ENCODE measurements around the gene ZNF839. TPM values are rescaled to one million over a fixed set of nuclear protein-coding genes. Genes with fewer than 3 reads are reported as not detected.

Gene ZNF839
- total RNA-seq, 1 donor, result 7.5 TPM

- DNase-seq (ENCODE audit: low read depth), result no peak
- no peak overlapping the region for H3K4me3 ChIP-seq (ENCODE audit: low read depth, low read length)
- TF ChIP-seq, protein P1, sequence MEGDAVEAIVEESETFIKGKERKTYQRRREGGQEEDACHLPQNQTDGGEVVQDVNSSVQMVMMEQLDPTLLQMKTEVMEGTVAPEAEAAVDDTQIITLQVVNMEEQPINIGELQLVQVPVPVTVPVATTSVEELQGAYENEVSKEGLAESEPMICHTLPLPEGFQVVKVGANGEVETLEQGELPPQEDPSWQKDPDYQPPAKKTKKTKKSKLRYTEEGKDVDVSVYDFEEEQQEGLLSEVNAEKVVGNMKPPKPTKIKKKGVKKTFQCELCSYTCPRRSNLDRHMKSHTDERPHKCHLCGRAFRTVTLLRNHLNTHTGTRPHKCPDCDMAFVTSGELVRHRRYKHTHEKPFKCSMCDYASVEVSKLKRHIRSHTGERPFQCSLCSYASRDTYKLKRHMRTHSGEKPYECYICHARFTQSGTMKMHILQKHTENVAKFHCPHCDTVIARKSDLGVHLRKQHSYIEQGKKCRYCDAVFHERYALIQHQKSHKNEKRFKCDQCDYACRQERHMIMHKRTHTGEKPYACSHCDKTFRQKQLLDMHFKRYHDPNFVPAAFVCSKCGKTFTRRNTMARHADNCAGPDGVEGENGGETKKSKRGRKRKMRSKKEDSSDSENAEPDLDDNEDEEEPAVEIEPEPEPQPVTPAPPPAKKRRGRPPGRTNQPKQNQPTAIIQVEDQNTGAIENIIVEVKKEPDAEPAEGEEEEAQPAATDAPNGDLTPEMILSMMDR (IDR thresholded peaks at IDR 0.05; ENCODE audit: insufficient read depth, low read length), result no peak
These were observed 19.2 kb downstream of the ZNF839 start for GRCh38 chr14:102338724-102339123.

DNA sequence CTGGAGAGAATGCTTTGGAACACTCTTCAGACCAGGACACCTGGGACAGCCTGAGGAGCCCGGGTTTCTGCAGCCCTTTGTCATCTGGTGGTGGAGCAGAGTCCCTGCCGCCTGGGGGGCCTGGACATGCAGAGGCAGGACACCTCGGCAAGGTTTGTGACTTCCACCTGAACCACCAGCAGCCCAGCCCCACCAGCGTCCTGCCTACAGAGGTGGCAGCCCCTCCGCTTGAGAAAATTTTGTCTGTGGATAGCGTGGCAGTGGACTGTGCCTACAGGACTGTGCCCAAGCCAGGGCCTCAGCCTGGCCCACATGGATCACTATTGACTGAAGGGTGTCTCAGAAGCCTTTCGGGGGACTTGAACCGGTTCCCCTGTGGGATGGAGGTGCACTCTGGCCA is 22.0 kb downstream of the ZNF839 start:
- no peak for DNase-seq (ENCODE audit: low read depth)
- TF ChIP-seq, protein P1 (IDR thresholded peaks at IDR 0.05; ENCODE audit: insufficient read depth, low read length), result no peak
- no peak overlapping the region for H3K4me3 ChIP-seq (ENCODE audit: low read depth, low read length)

DNA sequence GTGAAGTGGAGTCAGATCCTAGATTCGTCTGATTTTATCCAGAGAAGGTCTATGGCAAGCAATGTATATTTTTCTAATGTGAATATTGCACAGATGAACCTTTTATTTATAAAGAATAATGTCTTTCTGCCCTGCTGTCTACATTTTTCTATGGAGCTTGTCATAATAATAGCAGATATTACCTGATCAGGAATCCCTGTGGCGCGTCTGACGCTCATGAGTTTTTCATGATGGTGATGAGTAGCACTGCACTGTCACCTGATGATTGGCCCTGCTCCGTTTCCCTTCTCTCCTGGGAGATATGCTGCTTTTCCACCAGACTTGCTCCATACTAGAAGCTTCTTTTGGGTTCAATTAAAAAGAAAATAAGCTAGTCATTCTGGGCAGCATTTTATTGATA is 22.7 kb downstream of the ZNF839 start:
- H3K4me3 ChIP-seq (ENCODE audit: low read depth, low read length), result no peak overlapping the region
- no peak for DNase-seq (ENCODE audit: low read depth)
- TF ChIP-seq, protein P1 (IDR thresholded peaks at IDR 0.05; ENCODE audit: insufficient read depth, low read length), result no peak

DNA sequence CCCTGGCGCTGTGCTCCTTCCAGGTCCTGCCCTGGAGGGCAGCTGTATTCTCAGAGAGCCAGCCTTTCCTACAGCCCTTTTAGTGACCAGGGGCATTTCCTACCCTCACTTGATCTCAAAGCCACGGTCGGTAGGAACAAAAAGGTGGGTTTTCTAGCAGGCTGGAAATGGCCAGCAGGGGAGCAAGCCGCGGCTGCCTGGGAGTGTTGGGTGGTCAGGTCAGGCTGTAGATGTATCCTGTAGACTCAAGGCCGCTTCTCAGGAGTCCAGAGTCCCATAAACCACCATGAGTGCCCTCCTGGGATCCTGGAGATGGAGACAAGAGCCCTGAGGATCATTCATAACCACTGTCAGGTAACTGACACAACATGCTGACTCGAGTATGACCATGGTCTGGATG is 24.5 kb downstream of the ZNF839 start:
- TF ChIP-seq, protein P1 (IDR thresholded peaks at IDR 0.05; ENCODE audit: insufficient read depth, low read length), result no peak
- DNase-seq (ENCODE audit: low read depth), result no peak
- H3K4me3 ChIP-seq (ENCODE audit: low read depth, low read length), result no peak overlapping the region

GRCh38 chr14:102344485-102344884 is 24.9 kb downstream of the ZNF839 start:
- TF ChIP-seq, protein P1 (IDR thresholded peaks at IDR 0.05; ENCODE audit: insufficient read depth, low read length), result no peak
- DNase-seq (ENCODE audit: low read depth), result no peak
- no peak overlapping the region for H3K4me3 ChIP-seq (ENCODE audit: low read depth, low read length)

GRCh38 chr14:102345232-102345631 is 25.7 kb downstream of the ZNF839 start:
- TF ChIP-seq, protein P1 (IDR thresholded peaks at IDR 0.05; ENCODE audit: insufficient read depth, low read length), result no peak
- DNase-seq (ENCODE audit: low read depth), result no peak
- no peak overlapping the region for H3K4me3 ChIP-seq (ENCODE audit: low read depth, low read length)

DNA sequence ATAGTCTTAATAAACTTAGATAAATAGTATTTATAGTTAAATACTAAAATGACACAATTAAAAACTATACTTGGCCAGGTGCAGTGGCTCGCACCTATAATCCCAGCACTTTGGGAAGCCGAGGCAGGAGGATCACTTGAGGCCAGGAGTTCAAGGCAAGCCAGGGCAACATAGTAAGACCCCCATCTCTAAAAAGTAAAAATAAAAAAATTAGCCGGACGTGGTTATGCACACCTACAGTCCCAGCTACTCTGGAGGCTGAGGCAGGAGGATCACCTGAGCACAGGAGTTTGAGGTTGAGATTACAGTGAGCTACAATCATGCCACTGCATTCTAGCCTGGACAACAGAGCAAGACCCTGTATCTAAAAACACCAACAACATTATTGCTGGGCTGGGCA is 27.1 kb downstream of the ZNF839 start:
- TF ChIP-seq, protein P1 (IDR thresholded peaks at IDR 0.05; ENCODE audit: insufficient read depth, low read length), result no peak
- DNase-seq (ENCODE audit: low read depth), result no peak
- no peak overlapping the region for H3K4me3 ChIP-seq (ENCODE audit: low read depth, low read length)
